ENCODE results near the gene FAT2. TPM values are rescaled to one million over a fixed set of nuclear protein-coding genes. Genes with fewer than 3 reads are reported as not detected.
A peak's percentile ranks its signal among the peaks of the same experiment; 100 is the strongest.

FAT2 gene
- total RNA-seq, 4 donors from 2014 or later = 86.5 to 117 (median 99.0) TPM

- Histone ChIP-seq H3K4me3 (no peak overlapping the region), H3K9me3 (no peaks in the 10 kb centered on the region), H3K27ac (peak overlapping the region in 3 of 4 donors; percentile 85 to 90 (median 88)), H3K27me3 (no peaks in the 10 kb centered on the region), H3K36me3 (peaks cover 0 to 21% (median 0%) of the 10 kb centered on the region in 3 donors), H3K4me1 (peaks cover 17 to 100% (median 50%) of the 10 kb centered on the region in 3 donors)
- TF ChIP-seq, protein P1, sequence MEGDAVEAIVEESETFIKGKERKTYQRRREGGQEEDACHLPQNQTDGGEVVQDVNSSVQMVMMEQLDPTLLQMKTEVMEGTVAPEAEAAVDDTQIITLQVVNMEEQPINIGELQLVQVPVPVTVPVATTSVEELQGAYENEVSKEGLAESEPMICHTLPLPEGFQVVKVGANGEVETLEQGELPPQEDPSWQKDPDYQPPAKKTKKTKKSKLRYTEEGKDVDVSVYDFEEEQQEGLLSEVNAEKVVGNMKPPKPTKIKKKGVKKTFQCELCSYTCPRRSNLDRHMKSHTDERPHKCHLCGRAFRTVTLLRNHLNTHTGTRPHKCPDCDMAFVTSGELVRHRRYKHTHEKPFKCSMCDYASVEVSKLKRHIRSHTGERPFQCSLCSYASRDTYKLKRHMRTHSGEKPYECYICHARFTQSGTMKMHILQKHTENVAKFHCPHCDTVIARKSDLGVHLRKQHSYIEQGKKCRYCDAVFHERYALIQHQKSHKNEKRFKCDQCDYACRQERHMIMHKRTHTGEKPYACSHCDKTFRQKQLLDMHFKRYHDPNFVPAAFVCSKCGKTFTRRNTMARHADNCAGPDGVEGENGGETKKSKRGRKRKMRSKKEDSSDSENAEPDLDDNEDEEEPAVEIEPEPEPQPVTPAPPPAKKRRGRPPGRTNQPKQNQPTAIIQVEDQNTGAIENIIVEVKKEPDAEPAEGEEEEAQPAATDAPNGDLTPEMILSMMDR (IDR thresholded peaks at IDR 0.05) = no peak
- TF ChIP-seq POLR2A (IDR thresholded peaks at IDR 0.05) = no peak
- DNase-seq = no peak
- intact Hi-C loops (cut with DNase I) = no loop called here
- WGBS, 2 donors = 57 to 82% methylated on average over 1 of the region's 1 CpG
Observed at GRCh38 chr5:151574444-151574996, 16.6 kb downstream of the FAT2 start.

DNA sequence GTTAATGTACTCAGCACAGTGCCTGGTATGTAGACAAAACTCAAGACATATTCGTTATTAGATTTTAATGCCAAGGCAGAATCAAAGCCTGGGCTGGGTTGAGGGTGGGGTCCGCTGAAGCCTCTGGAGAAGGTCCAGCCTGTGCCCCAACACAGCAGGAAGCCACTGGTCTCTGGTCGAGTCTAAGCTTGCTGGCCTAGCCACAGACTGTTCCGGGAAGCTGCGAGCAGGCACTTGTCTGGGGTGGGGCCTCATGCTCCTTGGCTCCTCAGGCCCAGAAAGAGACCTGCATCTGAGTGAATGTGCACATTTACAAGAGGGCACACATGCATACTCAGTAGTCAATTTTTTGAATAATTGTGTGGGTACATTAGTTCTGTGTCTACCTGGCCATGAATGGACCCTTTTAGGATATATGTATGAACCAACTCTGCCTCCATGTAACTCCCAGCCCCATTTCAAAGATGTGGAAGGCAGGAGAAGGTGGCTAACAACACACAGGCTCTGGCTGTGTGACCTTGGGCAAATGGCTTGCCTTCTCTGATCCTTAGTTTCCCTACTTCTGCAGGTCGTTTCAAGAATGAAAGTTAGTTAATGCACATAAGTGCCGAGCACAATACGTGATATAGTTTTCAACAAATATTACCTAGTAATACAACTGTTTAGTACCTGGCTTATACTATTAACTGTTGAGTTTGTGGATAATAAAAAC, 18.3 kb downstream of the FAT2 start:
- TF ChIP-seq, protein P1 (IDR thresholded peaks at IDR 0.05) = no peak
- no peak for TF ChIP-seq POLR2A (IDR thresholded peaks at IDR 0.05)
- Histone ChIP-seq H3K27me3 (no peaks in the 10 kb centered on the region), H3K36me3 (peaks cover 0 to 22% (median 4%) of the 10 kb centered on the region in 3 donors), H3K9me3 (no peaks in the 10 kb centered on the region), H3K4me3 (no peak overlapping the region), H3K27ac (peak overlapping the region; percentile 79 to 90 (median 86)), H3K4me1 (peaks cover 17 to 98% (median 46%) of the 10 kb centered on the region in 3 donors)
- no peak for DNase-seq
- intact Hi-C loops (cut with DNase I) = no loop called here
- 44 to 53% methylated on average over 5 of the region's 8 CpGs for WGBS, 2 donors

DNA sequence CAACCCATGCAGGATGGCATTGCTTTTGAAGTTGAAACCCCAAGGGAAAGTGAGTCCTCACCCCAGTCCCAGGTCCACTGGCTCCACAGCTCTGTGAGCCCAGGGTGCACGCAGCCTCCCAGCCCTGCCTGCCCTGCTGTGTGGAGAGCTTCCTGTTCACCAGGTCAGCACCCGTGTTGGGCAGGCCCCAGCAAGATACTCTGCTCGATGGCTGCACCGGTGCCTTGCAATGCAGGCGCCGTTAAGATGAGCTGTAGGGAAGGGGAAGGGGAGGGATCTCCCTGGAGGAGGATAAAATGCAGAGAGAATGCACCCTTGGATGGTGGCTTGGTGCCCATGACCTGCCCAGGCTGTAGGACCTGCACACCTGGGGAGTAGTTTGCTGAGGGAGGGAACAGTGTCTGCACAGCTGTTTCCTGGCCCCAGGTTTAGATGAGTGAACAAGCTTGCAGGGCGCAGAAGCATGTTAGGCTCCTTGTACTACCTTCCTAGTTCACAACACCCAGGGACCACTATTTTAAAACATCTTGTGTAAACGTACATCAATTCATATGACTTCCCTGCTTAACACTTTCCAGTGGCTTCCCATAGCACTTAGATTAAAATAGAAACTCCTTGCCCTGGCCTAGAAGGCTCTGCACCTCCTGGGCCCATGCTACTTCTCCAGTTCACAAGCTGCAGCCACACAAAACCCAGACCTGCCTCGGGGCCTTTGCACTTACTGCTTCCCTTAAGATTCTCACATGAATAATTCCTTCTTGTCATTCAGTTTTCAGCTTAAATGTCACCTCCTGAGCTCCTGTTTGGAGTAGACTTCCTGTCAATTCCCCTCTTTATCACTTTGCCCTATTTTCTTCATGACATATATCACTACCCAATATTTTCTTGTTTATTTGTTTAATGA, 19.6 kb downstream of the FAT2 start:
- WGBS, 2 donors = 31 to 32% methylated on average over 2 to 9 of the region's 9 CpGs
- Histone ChIP-seq H3K27me3 (no peaks in the 10 kb centered on the region), H3K4me3 (no peak overlapping the region), H3K36me3 (peaks cover 0 to 31% (median 10%) of the 10 kb centered on the region in 3 donors), H3K9me3 (no peaks in the 10 kb centered on the region), H3K27ac (peak overlapping the region; percentile 79 to 90 (median 86)), H3K4me1 (peaks cover 17 to 85% (median 37%) of the 10 kb centered on the region in 3 donors)
- no peak for DNase-seq
- TF ChIP-seq POLR2A (IDR thresholded peaks at IDR 0.05) = no peak
- TF ChIP-seq, protein P1 (IDR thresholded peaks at IDR 0.05) = no peak
- intact Hi-C loops (cut with DNase I) = no loop called here

GRCh38 chr5:151570512-151571269, 20.4 kb downstream of the FAT2 start:
- no peak overlapping the region for H3K4me3 ChIP-seq
- 42 to 60% methylated on average over 4 to 7 of the region's 12 CpGs for WGBS, 2 donors
- no peak for DNase-seq
- peak overlapping the region; percentile 79 to 90 (median 86) for H3K27ac ChIP-seq
- H3K36me3 ChIP-seq = peaks cover 3 to 38% (median 18%) of the 10 kb centered on the region in 3 donors
- H3K4me1 ChIP-seq = peaks cover 17 to 78% (median 37%) of the 10 kb centered on the region in 3 donors
- no peaks in the 10 kb centered on the region for H3K9me3 ChIP-seq
- intact Hi-C loops (cut with DNase I) = no loop called here
- TF ChIP-seq, protein P1 (IDR thresholded peaks at IDR 0.05) = no peak
- no peak for TF ChIP-seq POLR2A (IDR thresholded peaks at IDR 0.05)
- H3K27me3 ChIP-seq = no peaks in the 10 kb centered on the region

All from esophagus squamous epithelium (tissue), 5 donors.